Measurements from ENCODE around the gene CLK3. TPM values are rescaled to one million over a fixed set of nuclear protein-coding genes. Genes with fewer than 3 reads are reported as not detected.

CLK3 gene
- polyA plus RNA-seq = 10 to 100 TPM; 50.7 to 78.7 TPM

- peaks cover 9 to 10% of the 10 kb centered on the region in 2 donors for H3K4me1 ChIP-seq (ENCODE audit: control insufficient read depth in 2 of 2, insufficient read depth in 2 of 2, low read length in 1 of 2)
- peak within 1 kb of the TSS; percentile 97 to 99 for H3K27ac ChIP-seq (ENCODE audit: low read depth in 2 of 2, low read length in 1 of 2)
- H3K4me3 ChIP-seq (ENCODE audit: low read depth in 1 of 2, low read length in 2 of 2) = peak within 1 kb of the TSS; percentile 77 to 85
- WGBS, 2 donors = 0 to 1% methylated on average over 49 to 91 of the region's 91 CpGs
- no peaks in the 10 kb centered on the region for H3K27me3 ChIP-seq (ENCODE audit: control insufficient read depth in 1 of 2, insufficient read depth in 2 of 2, low read length in 2 of 2)
- no peaks in the 10 kb centered on the region for H3K9me3 ChIP-seq (ENCODE audit: control insufficient read depth in 2 of 2, insufficient read depth in 1 of 2, low read depth in 1 of 2, low read length in 1 of 2)
- peaks cover 16 to 18% of the 10 kb centered on the region in 2 donors for H3K36me3 ChIP-seq (ENCODE audit: control insufficient read depth in 2 of 2, insufficient read depth in 2 of 2, low read length in 1 of 2)
These were observed at the start of gene CLK3 for GRCh38 chr15:74615508-74616365. TSS of gene CLK3 (plus strand) at chr15:74615836. CDS start at chr15:74619197, 3,361 bp downstream.

- Histone ChIP-seq H3K4me1 (ENCODE audit: control insufficient read depth in 2 of 2, insufficient read depth in 2 of 2, low read length in 1 of 2) (no peaks in the 10 kb centered on the region), H3K27me3 (ENCODE audit: control insufficient read depth in 1 of 2, insufficient read depth in 2 of 2, low read length in 2 of 2) (no peaks in the 10 kb centered on the region), H3K27ac (ENCODE audit: low read depth in 2 of 2, low read length in 1 of 2) (no peak overlapping the region), H3K4me3 (ENCODE audit: low read depth in 1 of 2, low read length in 2 of 2) (no peak overlapping the region), H3K9me3 (ENCODE audit: control insufficient read depth in 2 of 2, insufficient read depth in 1 of 2, low read depth in 1 of 2, low read length in 1 of 2) (no peaks in the 10 kb centered on the region), H3K36me3 (ENCODE audit: control insufficient read depth in 2 of 2, insufficient read depth in 2 of 2, low read length in 1 of 2) (peaks cover 0 to 7% of the 10 kb centered on the region in 2 donors)
- WGBS, 2 donors = 59 to 62% methylated on average over 1 of the region's 1 CpG
These were observed 47.0 kb upstream of the CLK3 start for GRCh38 chr15:74568594-74568993.

GRCh38 chr15:74569731-74570070 is 45.9 kb upstream of the CLK3 start:
- Histone ChIP-seq H3K4me1 (ENCODE audit: control insufficient read depth in 2 of 2, insufficient read depth in 2 of 2, low read length in 1 of 2) (no peaks in the 10 kb centered on the region), H3K9me3 (ENCODE audit: control insufficient read depth in 2 of 2, insufficient read depth in 1 of 2, low read depth in 1 of 2, low read length in 1 of 2) (no peaks in the 10 kb centered on the region), H3K4me3 (ENCODE audit: low read depth in 1 of 2, low read length in 2 of 2) (no peak overlapping the region), H3K27me3 (ENCODE audit: control insufficient read depth in 1 of 2, insufficient read depth in 2 of 2, low read length in 2 of 2) (no peaks in the 10 kb centered on the region), H3K27ac (ENCODE audit: low read depth in 2 of 2, low read length in 1 of 2) (no peak overlapping the region), H3K36me3 (ENCODE audit: control insufficient read depth in 2 of 2, insufficient read depth in 2 of 2, low read length in 1 of 2) (peaks cover 0 to 10% of the 10 kb centered on the region in 2 donors)
- WGBS, 2 donors = 79 to 82% methylated on average over 4 of the region's 4 CpGs

- peaks cover 0 to 15% of the 10 kb centered on the region in 2 donors for H3K36me3 ChIP-seq (ENCODE audit: control insufficient read depth in 2 of 2, insufficient read depth in 2 of 2, low read length in 1 of 2)
- no peaks in the 10 kb centered on the region for H3K27me3 ChIP-seq (ENCODE audit: control insufficient read depth in 1 of 2, insufficient read depth in 2 of 2, low read length in 2 of 2)
- 88 to 92% methylated on average over 3 of the region's 3 CpGs for WGBS, 2 donors
- no peaks in the 10 kb centered on the region for H3K4me1 ChIP-seq (ENCODE audit: control insufficient read depth in 2 of 2, insufficient read depth in 2 of 2, low read length in 1 of 2)
- no peak overlapping the region for H3K27ac ChIP-seq (ENCODE audit: low read depth in 2 of 2, low read length in 1 of 2)
- H3K9me3 ChIP-seq (ENCODE audit: control insufficient read depth in 2 of 2, insufficient read depth in 1 of 2, low read depth in 1 of 2, low read length in 1 of 2) = no peaks in the 10 kb centered on the region
- no peak overlapping the region for H3K4me3 ChIP-seq (ENCODE audit: low read depth in 1 of 2, low read length in 2 of 2)
These were observed 44.4 kb upstream of the CLK3 start for GRCh38 chr15:74571191-74571590.

- peaks cover 0 to 21% of the 10 kb centered on the region in 2 donors for H3K36me3 ChIP-seq (ENCODE audit: control insufficient read depth in 2 of 2, insufficient read depth in 2 of 2, low read length in 1 of 2)
- no peak overlapping the region for H3K4me3 ChIP-seq (ENCODE audit: low read depth in 1 of 2, low read length in 2 of 2)
- no peaks in the 10 kb centered on the region for H3K4me1 ChIP-seq (ENCODE audit: control insufficient read depth in 2 of 2, insufficient read depth in 2 of 2, low read length in 1 of 2)
- no peaks in the 10 kb centered on the region for H3K27me3 ChIP-seq (ENCODE audit: control insufficient read depth in 1 of 2, insufficient read depth in 2 of 2, low read length in 2 of 2)
- H3K27ac ChIP-seq (ENCODE audit: low read depth in 2 of 2, low read length in 1 of 2) = no peak overlapping the region
- no peaks in the 10 kb centered on the region for H3K9me3 ChIP-seq (ENCODE audit: control insufficient read depth in 2 of 2, insufficient read depth in 1 of 2, low read depth in 1 of 2, low read length in 1 of 2)
- WGBS, 2 donors = 96 to 99% methylated on average over 4 of the region's 4 CpGs
These were observed 41.6 kb upstream of the CLK3 start for GRCh38 chr15:74573987-74574386.

- Histone ChIP-seq H3K4me3 (ENCODE audit: low read depth in 1 of 2, low read length in 2 of 2) (no peak overlapping the region), H3K4me1 (ENCODE audit: control insufficient read depth in 2 of 2, insufficient read depth in 2 of 2, low read length in 1 of 2) (peaks cover 0 to 4% of the 10 kb centered on the region in 2 donors), H3K36me3 (ENCODE audit: control insufficient read depth in 2 of 2, insufficient read depth in 2 of 2, low read length in 1 of 2) (peaks cover 0 to 18% of the 10 kb centered on the region in 2 donors), H3K27me3 (ENCODE audit: control insufficient read depth in 1 of 2, insufficient read depth in 2 of 2, low read length in 2 of 2) (no peaks in the 10 kb centered on the region), H3K27ac (ENCODE audit: low read depth in 2 of 2, low read length in 1 of 2) (no peak overlapping the region), H3K9me3 (ENCODE audit: control insufficient read depth in 2 of 2, insufficient read depth in 1 of 2, low read depth in 1 of 2, low read length in 1 of 2) (no peaks in the 10 kb centered on the region)
- WGBS, 2 donors = 96% methylated on average over 3 of the region's 3 CpGs
These were observed 37.1 kb upstream of the CLK3 start for GRCh38 chr15:74578496-74578994.

- no peak overlapping the region for H3K27ac ChIP-seq (ENCODE audit: low read depth in 2 of 2, low read length in 1 of 2)
- WGBS, 2 donors = 94 to 97% methylated on average over 9 of the region's 9 CpGs
- no peaks in the 10 kb centered on the region for H3K27me3 ChIP-seq (ENCODE audit: control insufficient read depth in 1 of 2, insufficient read depth in 2 of 2, low read length in 2 of 2)
- H3K9me3 ChIP-seq (ENCODE audit: control insufficient read depth in 2 of 2, insufficient read depth in 1 of 2, low read depth in 1 of 2, low read length in 1 of 2) = no peaks in the 10 kb centered on the region
- H3K36me3 ChIP-seq (ENCODE audit: control insufficient read depth in 2 of 2, insufficient read depth in 2 of 2, low read length in 1 of 2) = peaks cover 0 to 16% of the 10 kb centered on the region in 2 donors
- peaks cover 0 to 4% of the 10 kb centered on the region in 2 donors for H3K4me1 ChIP-seq (ENCODE audit: control insufficient read depth in 2 of 2, insufficient read depth in 2 of 2, low read length in 1 of 2)
- H3K4me3 ChIP-seq (ENCODE audit: low read depth in 1 of 2, low read length in 2 of 2) = no peak overlapping the region
These were observed 36.6 kb upstream of the CLK3 start for GRCh38 chr15:74579001-74579400.

- 92 to 96% methylated on average over 7 of the region's 7 CpGs for WGBS, 2 donors
- H3K9me3 ChIP-seq (ENCODE audit: control insufficient read depth in 2 of 2, insufficient read depth in 1 of 2, low read depth in 1 of 2, low read length in 1 of 2) = no peaks in the 10 kb centered on the region
- H3K4me3 ChIP-seq (ENCODE audit: low read depth in 1 of 2, low read length in 2 of 2) = no peak overlapping the region
- no peak overlapping the region for H3K27ac ChIP-seq (ENCODE audit: low read depth in 2 of 2, low read length in 1 of 2)
- H3K4me1 ChIP-seq (ENCODE audit: control insufficient read depth in 2 of 2, insufficient read depth in 2 of 2, low read length in 1 of 2) = peaks cover 0 to 4% of the 10 kb centered on the region in 2 donors
- H3K36me3 ChIP-seq (ENCODE audit: control insufficient read depth in 2 of 2, insufficient read depth in 2 of 2, low read length in 1 of 2) = peaks cover 0 to 14% of the 10 kb centered on the region in 2 donors
- H3K27me3 ChIP-seq (ENCODE audit: control insufficient read depth in 1 of 2, insufficient read depth in 2 of 2, low read length in 2 of 2) = no peaks in the 10 kb centered on the region
These were observed 34.9 kb upstream of the CLK3 start for GRCh38 chr15:74580538-74581350.

GRCh38 chr15:74584204-74584603 is 31.4 kb upstream of the CLK3 start:
- Histone ChIP-seq H3K4me1 (ENCODE audit: control insufficient read depth in 2 of 2, insufficient read depth in 2 of 2, low read length in 1 of 2) (peaks cover 4 to 5% of the 10 kb centered on the region in 2 donors), H3K27me3 (ENCODE audit: control insufficient read depth in 1 of 2, insufficient read depth in 2 of 2, low read length in 2 of 2) (no peaks in the 10 kb centered on the region), H3K9me3 (ENCODE audit: control insufficient read depth in 2 of 2, insufficient read depth in 1 of 2, low read depth in 1 of 2, low read length in 1 of 2) (no peaks in the 10 kb centered on the region), H3K4me3 (ENCODE audit: low read depth in 1 of 2, low read length in 2 of 2) (no peak overlapping the region), H3K27ac (ENCODE audit: low read depth in 2 of 2, low read length in 1 of 2) (no peak overlapping the region), H3K36me3 (ENCODE audit: control insufficient read depth in 2 of 2, insufficient read depth in 2 of 2, low read length in 1 of 2) (peaks cover 0 to 1% of the 10 kb centered on the region in 2 donors)
- 79 to 88% methylated on average over 2 of the region's 2 CpGs for WGBS, 2 donors

Measured in esophagus (tissue), 2 donors.